ENCODE data around the gene ESX1. TPM values are rescaled to one million over a fixed set of nuclear protein-coding genes. Genes with fewer than 3 reads are reported as not detected.

The ESX1 gene
- total and polyA plus RNA-seq, 2 donors (not counting 3 experiments of a cell fraction or from before 2014, with no cell fraction given): not detected

GRCh38 chrX:104211187-104211586 is 43.5 kb downstream of the ESX1 start:
- TF ChIP-seq MYC (IDR thresholded peaks at IDR 0.05; ENCODE audit: low read depth, low read length) (no peak), POLR2A (IDR thresholded peaks at IDR 0.05; ENCODE audit: low read depth, low read length) (no peak), JUN (IDR thresholded peaks at IDR 0.05; ENCODE audit: borderline replicate concordance, insufficient read depth, insufficient read length, low read depth) (no peak), FOS (IDR thresholded peaks at IDR 0.05; ENCODE audit: borderline replicate concordance, insufficient read depth, low read length) (no peak), CTCF (IDR thresholded peaks at IDR 0.05; ENCODE audit: extremely low read depth in 1 of 2, insufficient read depth in 1 of 2, low read depth in 1 of 2, low read length in 2 of 2) (no peak), MAX (IDR thresholded peaks at IDR 0.05; ENCODE audit: insufficient read depth, insufficient read length) (no peak), POLR2AphosphoS5 (IDR thresholded peaks at IDR 0.05; ENCODE audit: insufficient read depth, low read depth, low read length) (no peak), EZH2 (IDR thresholded peaks at IDR 0.05; ENCODE audit: borderline replicate concordance, low read depth, low read length, severe bottlenecking) (no peak), GATA2 (IDR thresholded peaks at IDR 0.05; ENCODE audit: insufficient read depth, insufficient read length, low read depth, low read length) (no peak)
- POLR2A ChIA-PET: no interaction called here
- intact Hi-C loops (cut with micrococcal nuclease) (no loop called here), dilution Hi-C loops (cut with MboI; ENCODE audit: extremely low pct_ligation_motif_present, low sequenced_read_pairs) (no loop called here)
- Histone ChIP-seq H3K79me2 (ENCODE audit: control insufficient read depth, insufficient read depth, low read length) (no peaks in the 10 kb centered on the region), H3K4me1 (ENCODE audit: control insufficient read depth, extremely low read depth, insufficient read depth, low read length) (no peaks in the 10 kb centered on the region), H3K36me3 (ENCODE audit: control insufficient read depth in 2 of 2, extremely low read depth in 1 of 2, insufficient read depth in 2 of 2, low read length in 2 of 2) (no peaks in the 10 kb centered on the region), H3K4me2 (ENCODE audit: insufficient read depth, low read length) (no peak overlapping the region), H3K27ac (ENCODE audit: insufficient read depth, low read depth, low read length) (no peak overlapping the region), H3K9ac (replicated peaks; ENCODE audit: extremely low read depth, insufficient read depth, low read length) (no peak overlapping the region), H4K20me1 (replicated peaks; ENCODE audit: control insufficient read depth, extremely low read depth, insufficient read depth, low read length) (no peaks in the 10 kb centered on the region), H2AFZ (ENCODE audit: low read depth, low read length) (no peak overlapping the region), H3K9me1 (replicated peaks; ENCODE audit: control insufficient read depth, extremely low read depth, insufficient read depth, low read length) (no peaks in the 10 kb centered on the region), H3K9me3 (replicated peaks; ENCODE audit: control insufficient read depth, insufficient read depth, low read length) (no peaks in the 10 kb centered on the region), H3K27me3 (ENCODE audit: control insufficient read depth in 2 of 2, insufficient read depth in 2 of 2, low read length in 2 of 2) (no peaks in the 10 kb centered on the region), H3K4me3 (replicated peaks in 1 of 3; ENCODE audit: insufficient read depth in 1 of 3, low read depth in 1 of 3, low read length in 3 of 3) (no peak overlapping the region)
- DNase-seq (ENCODE audit: low read depth, low spot score): no peak
- CTCF ChIA-PET: interaction anchor here (1.5 kb wide), 1 partner anchor 15 kb away, joined by 3 read pairs; no protein-coding TSS in a partner anchor
- no TSS peak for BruUV-seq (replicated peaks)
- no peak for FAIRE-seq

Data from endothelial cell of umbilical vein (primary cell).